H1 (cell line): Measurements from ENCODE around the gene USP10. TPM values are rescaled to one million over a fixed set of nuclear protein-coding genes. Genes with fewer than 3 reads are reported as not detected.

Experiments
- CTCF ChIA-PET: fragments of 300-600 bp; sonication (Branson Sonifier 250); formaldehyde crosslinking; loops from one replicate; lab custom pipeline; 2021; ENCODE audit not compliant: partially characterized antibody; lab: Charles Lee
- POLR2A ChIA-PET: fragments of 300-600 bp; sonication (Branson Sonifier 250); formaldehyde crosslinking; loops from one replicate; lab custom pipeline; 2021; ENCODE audit warnings: inconsistent platforms; ENCODE audit not compliant: partially characterized antibody; lab: Charles Lee
- DNase-seq, 2 experiments: peaks; one replicate each; pipeline versions ENCODE4 v3.0.0 to v3.0.0-alpha.2; 2010 to 2022; ENCODE audit warnings: low spot score in 2 of 2, low read depth in 1 of 2, mixed read lengths in 1 of 2
- FAIRE-seq: peaks from 2 replicates; lab custom pipeline; 2011; peaks lifted over from hg19 to GRCh38; lab: Jason Lieb, UNC
- H2AFZ ChIP-seq: 2 replicates; pipeline ENCODE4 v1.8.1; 2012; ENCODE audit warnings: low read length, inconsistent platforms
- H2AK5ac ChIP-seq: 2 replicates; pipeline ENCODE4 v1.6.1; 2013; ENCODE audit warnings: low read depth, low read length
- H2BK120ac ChIP-seq: replicated peaks from 2 replicates; pipeline ENCODE3; 2013; ENCODE audit warnings: low read depth, low read length, inconsistent platforms
- H2BK12ac ChIP-seq: 2 replicates; pipeline ENCODE4 v1.6.1; 2013; ENCODE audit warnings: low read depth, low read length
- H2BK15ac ChIP-seq: 2 replicates; pipeline ENCODE4 v1.6.1; 2013; ENCODE audit warnings: low read length
- H2BK20ac ChIP-seq: 2 replicates; pipeline ENCODE4 v1.6.1; 2013; ENCODE audit warnings: low read length
- H2BK5ac ChIP-seq: 2 replicates; pipeline ENCODE4 v1.6.1; 2013; ENCODE audit warnings: low read depth, low read length
- H3K14ac ChIP-seq: 2 replicates; pipeline ENCODE4 v1.6.1; 2013; ENCODE audit warnings: inconsistent platforms; ENCODE audit not compliant: insufficient read length
- H3K18ac ChIP-seq: 2 replicates; pipeline ENCODE4 v1.6.1; 2013; ENCODE audit warnings: low read length; ENCODE audit errors: extremely low read depth
- H3K23ac ChIP-seq: 2 replicates; pipeline ENCODE4 v1.6.1; 2013; ENCODE audit warnings: inconsistent platforms; ENCODE audit not compliant: insufficient read length
- H3K23me2 ChIP-seq: 2 replicates; pipeline ENCODE4 v1.6.1; 2013; ENCODE audit warnings: low read depth, low read length
- H3K27ac ChIP-seq: 2 replicates; pipeline ENCODE4 v1.6.1; 2011; ENCODE audit warnings: low read depth, low read length, inconsistent platforms
- H3K27me3 ChIP-seq, 4 experiments: replicated peaks in 1 of 4; 1 replicate in 1 of 4; 2 replicates in 3 of 4; pipeline versions ENCODE4 v1.6.1 to v1.8.1; 2011 to 2013; ENCODE audit warnings: low read length in 3 of 4, mild to moderate bottlenecking in 3 of 4, inconsistent platforms in 2 of 4, mixed read lengths in 2 of 4, moderate library complexity in 1 of 4; ENCODE audit not compliant: control insufficient read depth in 3 of 4, insufficient read depth in 3 of 4; ENCODE audit errors: extremely low read depth in 1 of 4
- H3K36me3 ChIP-seq, 4 experiments: 2 replicates each; pipeline versions ENCODE4 v1.6.1 to v1.8.1; 2011 to 2013; ENCODE audit warnings: mild to moderate bottlenecking in 4 of 4, low read length in 3 of 4, moderate library complexity in 2 of 4, control low read depth in 1 of 4, inconsistent platforms in 1 of 4; ENCODE audit not compliant: insufficient read depth in 4 of 4, control insufficient read depth in 2 of 4
- H3K4ac ChIP-seq: replicated peaks from 2 replicates; pipeline ENCODE3; 2013; ENCODE audit warnings: low read length, low read depth, mixed read lengths, inconsistent platforms; ENCODE audit not compliant: insufficient read length
- H3K4me1 ChIP-seq, 4 experiments: replicated peaks in 1 of 4; 1 replicate in 1 of 4; 2 replicates in 3 of 4; pipeline versions ENCODE4 v1.6.1 to v1.8.1; 2011 to 2013; ENCODE audit warnings: low read length in 3 of 4, inconsistent platforms in 2 of 4, mixed read lengths in 1 of 4; ENCODE audit not compliant: insufficient read depth in 4 of 4, control insufficient read depth in 3 of 4
- H3K4me2 ChIP-seq, 2 experiments: 2 replicates each; pipeline versions ENCODE4 v1.6.1 to v1.8.1; 2011 to 2013; ENCODE audit warnings: low read depth in 2 of 2, low read length in 2 of 2, control low read depth in 1 of 2, inconsistent platforms in 1 of 2, mild to moderate bottlenecking in 1 of 2; ENCODE audit not compliant: insufficient read depth in 1 of 2
- H3K4me3 ChIP-seq, 4 experiments: fragments of 200-600, 300-600 bp in 1 of 4; sonication (generic), shearing (Covaris generic), sonication (Bioruptor Twin) in 1 of 4; 2 replicates each; pipeline versions ENCODE4 v1.5.1 to v1.8.1; 2011 to 2016; ENCODE audit warnings: low read length in 4 of 4, low read depth in 3 of 4, control low read depth in 2 of 4, inconsistent platforms in 2 of 4, mild to moderate bottlenecking in 2 of 4, mixed read lengths in 1 of 4, moderate library complexity in 1 of 4; ENCODE audit not compliant: insufficient read depth in 2 of 4; ENCODE audit errors: extremely low read depth in 1 of 4
- H3K56ac ChIP-seq: replicated peaks from 2 replicates; pipeline ENCODE3; 2013; ENCODE audit warnings: low read depth, mild to moderate bottlenecking, mixed read lengths, low read length, inconsistent platforms; ENCODE audit not compliant: insufficient read length
- H3K79me1 ChIP-seq: 2 replicates; pipeline ENCODE4 v1.6.1; 2013; ENCODE audit warnings: low read depth, low read length, control low read depth
- H3K79me2 ChIP-seq, 2 experiments: 2 replicates each; pipeline versions ENCODE4 v1.6.1 to v1.8.1; 2012 to 2013; ENCODE audit warnings: low read length in 2 of 2, mild to moderate bottlenecking in 2 of 2, inconsistent platforms in 1 of 2; ENCODE audit not compliant: insufficient read depth in 2 of 2, control insufficient read depth in 1 of 2
- H3K9ac ChIP-seq, 4 experiments: replicated peaks in 1 of 4; 1 replicate in 1 of 4; 2 replicates in 3 of 4; pipeline versions ENCODE4 v1.6.1 to v1.8.1; 2011 to 2013; ENCODE audit warnings: low read depth in 3 of 4, low read length in 3 of 4, control low read depth in 2 of 4, mild to moderate bottlenecking in 2 of 4, moderate library complexity in 2 of 4, inconsistent platforms in 1 of 4; ENCODE audit errors: extremely low read depth in 1 of 4
- H3K9me3 ChIP-seq, 2 experiments: 2 replicates each; pipeline versions ENCODE4 v1.6.1 to v1.8.1; 2012 to 2013; ENCODE audit warnings: mild to moderate bottlenecking in 2 of 2, moderate library complexity in 2 of 2, control low read depth in 1 of 2, inconsistent platforms in 1 of 2, low read depth in 1 of 2, low read length in 1 of 2, mixed read lengths in 1 of 2; ENCODE audit not compliant: insufficient read depth in 2 of 2
- H4K20me1 ChIP-seq, 2 experiments: replicated peaks in 1 of 2; 2 replicates each; pipeline versions ENCODE3 to v1.8.1; 2011 to 2013; ENCODE audit warnings: inconsistent platforms in 2 of 2, low read length in 2 of 2, mild to moderate bottlenecking in 1 of 2; ENCODE audit not compliant: insufficient read depth in 2 of 2, control insufficient read depth in 1 of 2
- H4K5ac ChIP-seq: 2 replicates; pipeline ENCODE4 v1.6.1; 2013; ENCODE audit warnings: low read length, low read depth, mixed read lengths, inconsistent platforms; ENCODE audit not compliant: insufficient read length
- H4K8ac ChIP-seq: 2 replicates; pipeline ENCODE4 v1.8.0; 2013; ENCODE audit warnings: mild to moderate bottlenecking, moderate library complexity, low read length, inconsistent platforms; ENCODE audit not compliant: insufficient read depth; ENCODE audit errors: extremely low read depth
- H4K91ac ChIP-seq: replicated peaks from 2 replicates; pipeline ENCODE3; 2013; ENCODE audit warnings: low read length, mixed read lengths, inconsistent platforms; ENCODE audit not compliant: insufficient read length
- EGR1 ChIP-seq: IDR thresholded peaks from 2 replicates; pipeline ENCODE4 v1.6.1; 2011; ENCODE audit warnings: low read depth, low read length, borderline replicate concordance
- RBBP5 ChIP-seq: IDR thresholded peaks from 2 replicates; pipeline ENCODE4 v1.7.1; 2012; ENCODE audit warnings: low read depth, mild to moderate bottlenecking, inconsistent platforms, low read length, moderate library complexity, borderline replicate concordance
- WGBS, 2 experiments: shearing (Covaris generic) in 1 of 2; methylation state at CpG; one replicate each; pipeline versions ENCODE4 v1.1.6 to v1.1.7; 2013 to 2015; ENCODE audit warnings: low lambda C conversion rate in 2 of 2, mixed read lengths in 2 of 2, inconsistent platforms in 1 of 2, low coverage in 1 of 2, missing lambda C conversion rate in 1 of 2; ENCODE audit not compliant: insufficient replicate concordance in 2 of 2, insufficient coverage in 1 of 2, insufficient read length in 1 of 2; ENCODE audit errors: extremely low coverage in 1 of 2, missing lambda C conversion rate in 1 of 2; 5-methylcytosine and 5-hydroxymethylcytosine counted together
- polyA plus RNA-seq, 7 experiments: library from polyadenylated mRNA; depleted of rRNA in 3 of 7; stranded (reverse) in 5 of 7; unstranded in 2 of 7; fragments of >200 nt in 5 of 7; fragments of 200-250 nt in 2 of 7; gene quantifications; 1 replicate in 5 of 7; 2 replicates in 1 of 7; 4 replicates in 1 of 7; pipeline versions ENCODE4 v1.2.1 to v1.2.3, GENCODE V29; 2011 to 2013; ENCODE audit warnings: missing spikeins in 2 of 7, mixed read lengths in 2 of 7
- total RNA-seq: library from RNA; stranded (reverse); fragmentation: NEBNext Ultra II Directional; extraction: Animal tissue kit (Norgen Biotek cat#: 25700); gene quantifications from 2 replicates; pipeline ENCODE4 v1.2.1, GENCODE V29; 2021
- TF ChIP-seq, protein P1 (sequence below), 3 experiments: IDR thresholded peaks; 1 replicate in 2 of 3; 2 replicates in 1 of 3; pipeline versions ENCODE4 v1.5.1 to v1.6.1; 2011; ENCODE audit warnings: low read length in 3 of 3, mild to moderate bottlenecking in 3 of 3, inconsistent platforms in 2 of 3, low read depth in 1 of 3, moderate library complexity in 1 of 3; ENCODE audit not compliant: insufficient read depth in 1 of 3; ENCODE audit errors: control extremely low read depth in 1 of 3

USP10 gene
- total and polyA plus RNA-seq, 2 of the 8 experiments (the other 6 are each of a cell fraction or from before 2014, with no cell fraction given): 171 to 195 TPM

DNA sequence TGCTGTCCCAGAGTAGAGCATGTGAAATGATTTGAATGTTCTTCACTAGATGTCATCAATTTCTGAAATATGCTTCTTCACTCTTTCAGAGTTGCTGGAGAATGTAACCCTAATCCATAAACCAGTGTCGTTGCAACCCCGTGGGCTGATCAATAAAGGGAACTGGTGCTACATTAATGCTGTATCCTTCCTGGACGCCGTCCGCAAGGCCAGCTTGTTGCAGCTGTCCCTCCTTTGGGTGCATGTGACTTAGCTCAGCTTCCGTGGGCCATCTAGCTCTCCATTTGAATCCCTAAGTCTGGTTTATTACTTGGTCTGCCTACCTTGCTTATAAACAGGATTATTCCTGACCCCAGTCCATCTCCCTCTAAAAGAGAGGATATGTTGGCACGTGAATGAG lies 58.8 kb downstream of the USP10 start:
- no peak overlapping the region for H4K5ac ChIP-seq
- no peak overlapping the region for H3K14ac ChIP-seq
- no peak overlapping the region for H3K4me3 ChIP-seq
- H2BK20ac ChIP-seq: no peak overlapping the region
- no peaks in the 10 kb centered on the region for H3K27me3 ChIP-seq
- no peak overlapping the region for H3K56ac ChIP-seq
- no peak overlapping the region for H2AFZ ChIP-seq
- H2BK120ac ChIP-seq: no peak overlapping the region
- H4K20me1 ChIP-seq: peaks cover 21 to 25% of the 10 kb centered on the region in 2 experiments
- H3K9ac ChIP-seq: no peak overlapping the region
- DNase-seq: no peak
- H2AK5ac ChIP-seq: no peak overlapping the region
- no peaks in the 10 kb centered on the region for H3K9me3 ChIP-seq
- H3K23ac ChIP-seq: no peak overlapping the region
- ChIA-PET CTCF (interaction anchor here (1.2 to 4.0 kb wide), 8 partner anchors 11 to 213 kb away, joined by 3 to 25 read pairs (median 7); no protein-coding TSS in a partner anchor), POLR2A (no interaction called here)
- no peak overlapping the region for H3K4ac ChIP-seq
- H4K91ac ChIP-seq: no peak overlapping the region
- peaks cover 5 to 89% of the 10 kb centered on the region in 2 experiments for H3K79me2 ChIP-seq
- WGBS, 2 experiments: 81% methylated on average over 7 of the region's 7 CpGs; no CpG with 5 or more reads in 1 of the 2 experiments
- H3K18ac ChIP-seq: no peak overlapping the region
- H3K27ac ChIP-seq: no peak overlapping the region
- FAIRE-seq: no peak
- peaks cover 6 to 36% (median 22%) of the 10 kb centered on the region in 4 experiments; a peak in 7 of 8 replicates for H3K36me3 ChIP-seq
- no peak overlapping the region for H2BK12ac ChIP-seq
- H2BK5ac ChIP-seq: no peak overlapping the region
- no peak overlapping the region for H2BK15ac ChIP-seq
- no peaks in the 10 kb centered on the region for H3K4me1 ChIP-seq
- no peak overlapping the region for H4K8ac ChIP-seq
- no peak overlapping the region for H3K4me2 ChIP-seq
- no peaks in the 10 kb centered on the region for H3K23me2 ChIP-seq
- peaks cover 5% of the 10 kb centered on the region; the same call in 1 of the 2 replicates for H3K79me1 ChIP-seq
- no peak for TF ChIP-seq EGR1
- TF ChIP-seq, protein P1, sequence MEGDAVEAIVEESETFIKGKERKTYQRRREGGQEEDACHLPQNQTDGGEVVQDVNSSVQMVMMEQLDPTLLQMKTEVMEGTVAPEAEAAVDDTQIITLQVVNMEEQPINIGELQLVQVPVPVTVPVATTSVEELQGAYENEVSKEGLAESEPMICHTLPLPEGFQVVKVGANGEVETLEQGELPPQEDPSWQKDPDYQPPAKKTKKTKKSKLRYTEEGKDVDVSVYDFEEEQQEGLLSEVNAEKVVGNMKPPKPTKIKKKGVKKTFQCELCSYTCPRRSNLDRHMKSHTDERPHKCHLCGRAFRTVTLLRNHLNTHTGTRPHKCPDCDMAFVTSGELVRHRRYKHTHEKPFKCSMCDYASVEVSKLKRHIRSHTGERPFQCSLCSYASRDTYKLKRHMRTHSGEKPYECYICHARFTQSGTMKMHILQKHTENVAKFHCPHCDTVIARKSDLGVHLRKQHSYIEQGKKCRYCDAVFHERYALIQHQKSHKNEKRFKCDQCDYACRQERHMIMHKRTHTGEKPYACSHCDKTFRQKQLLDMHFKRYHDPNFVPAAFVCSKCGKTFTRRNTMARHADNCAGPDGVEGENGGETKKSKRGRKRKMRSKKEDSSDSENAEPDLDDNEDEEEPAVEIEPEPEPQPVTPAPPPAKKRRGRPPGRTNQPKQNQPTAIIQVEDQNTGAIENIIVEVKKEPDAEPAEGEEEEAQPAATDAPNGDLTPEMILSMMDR (IDR thresholded peaks at IDR 0.05; ENCODE audit: control extremely low read depth in 1 of 3, insufficient read depth in 1 of 3, low read depth in 1 of 3, low read length in 3 of 3): no peak
- no peak for TF ChIP-seq RBBP5
